Esophagus muscularis mucosa (tissue), 4 donors: ENCODE measurements around the gene EXOC7. TPM values are rescaled to one million over a fixed set of nuclear protein-coding genes. Genes with fewer than 3 reads are reported as not detected.
"Not testable (repeated sequence)": the region's sequence is repeated elsewhere in the genome, so short reads cannot be mapped to it uniquely, and the experiment has no call there.

Experiments used
- DNase-seq: peaks from one replicate; pipeline ENCODE4 v3.0.0-alpha.2; 2017; ENCODE audit errors: extremely low spot score
- H3K27ac ChIP-seq, 4 donors: fragments of 200-600 bp; sonication (generic); replicated peaks in 1 of 4; 1 replicate in 3 of 4; 2 replicates in 1 of 4; pipeline ENCODE4 v1.5.1; 2016 to 2019; ENCODE audit warnings: mild to moderate bottlenecking in 1 of 4
- H3K27me3 ChIP-seq, 4 donors: fragments of 200-600 bp; sonication (generic); one replicate each; pipeline versions ENCODE4 v1.5.1 to v1.6.0; 2016 to 2019
- H3K36me3 ChIP-seq, 4 donors: fragments of 200-600 bp; sonication (generic); one replicate each; pipeline ENCODE4 v1.5.1; 2016 to 2019
- H3K4me1 ChIP-seq, 4 donors: fragments of 200-600 bp; sonication (generic); one replicate each; pipeline ENCODE4 v1.5.1; 2016 to 2019
- H3K4me3 ChIP-seq, 4 donors: fragments of 200-600 bp; sonication (generic); 1 replicate in 2 of 4; 2 replicates in 2 of 4; pipeline ENCODE4 v1.5.1; 2016 to 2019; ENCODE audit warnings: mild to moderate bottlenecking in 4 of 4, moderate library complexity in 1 of 4
- H3K9me3 ChIP-seq, 4 donors: fragments of 200-600 bp; sonication (generic); 1 replicate in 3 of 4; 2 replicates in 1 of 4; pipeline ENCODE4 v1.5.1; 2016 to 2019
- CTCF ChIP-seq, 3 experiments: fragments of 200-600 bp in 2 of 3; fragments of 450-650 bp in 1 of 3; sonication (generic) in 2 of 3; IDR thresholded peaks; one replicate each; pipeline ENCODE4 v1.5.1; 2017 to 2019; ENCODE audit warnings: antibody characterized with exemption in 3 of 3, mild to moderate bottlenecking in 2 of 3, moderate library complexity in 1 of 3
- EP300 ChIP-seq: sonication (generic); formaldehyde crosslinking; IDR thresholded peaks from one replicate; pipeline ENCODE4 v1.6.1; 2017; ENCODE audit warnings: antibody characterized with exemption
- POLR2A ChIP-seq: fragments of 450-650 bp; IDR thresholded peaks from one replicate; pipeline ENCODE4 v1.6.1; 2017; ENCODE audit warnings: antibody characterized with exemption, moderate library complexity, mild to moderate bottlenecking, low read depth
- POLR2AphosphoS5 ChIP-seq, 2 donors: sonication (generic); formaldehyde crosslinking; IDR thresholded peaks; one replicate each; pipeline ENCODE4 v1.6.1; 2017; ENCODE audit warnings: antibody characterized with exemption in 2 of 2
- WGBS: methylation state at CpG from one replicate; pipeline ENCODE4 v1.1.5; 2018; 5-methylcytosine and 5-hydroxymethylcytosine counted together
- intact Hi-C: fragments of 100-400 bp; cut with DNase I; formaldehyde crosslinking; loops from one replicate; pipeline ENCODE4 v1.15.1; 2023
- total RNA-seq, 4 donors: library from RNA; depleted of rRNA; stranded (reverse); fragments of >200 nt; gene quantifications; one replicate each; pipeline versions ENCODE4 v1.1.0 to v1.2.1, GENCODE V29; 2016

The EXOC7 gene
- total RNA-seq, 4 donors from 2014 or later: 65.2 to 94.4 (median 77.1) TPM

- Histone ChIP-seq H3K36me3 (peaks cover 82 to 98% (median 94%) of the 10 kb centered on the region in 4 donors), H3K4me3 (no peak overlapping the region), H3K4me1 (peaks cover 0 to 4% (median 0%) of the 10 kb centered on the region in 4 donors), H3K27me3 (no peaks in the 10 kb centered on the region), H3K9me3 (no peaks in the 10 kb centered on the region), H3K27ac (no peak overlapping the region)
- no peak for DNase-seq
- 87% methylated on average over 15 of the region's 15 CpGs for WGBS
- TF ChIP-seq EP300 (no peak), POLR2AphosphoS5 (IDR thresholded peaks at IDR 0.05) (no peak), CTCF (IDR thresholded peaks at IDR 0.05) (no peak)
- intact Hi-C loops: no loop called here
These were observed 39.6 kb downstream of the EXOC7 start for GRCh38 chr17:76063875-76064546.

GRCh38 chr17:76058264-76058663, 45.3 kb downstream of the EXOC7 start:
- H3K27ac ChIP-seq, H3K9me3 ChIP-seq, intact Hi-C loops, DNase-seq, H3K27me3 ChIP-seq, H3K4me1 ChIP-seq, H3K4me3 ChIP-seq: not testable (repeated sequence)
- 96% methylated on average over 6 of the region's 6 CpGs for WGBS
- peaks cover 70 to 99% (median 95%) of the 10 kb centered on the region in 4 donors for H3K36me3 ChIP-seq

GRCh38 chr17:76056882-76057281, 46.7 kb downstream of the EXOC7 start:
- H3K27me3 ChIP-seq: no peaks in the 10 kb centered on the region
- intact Hi-C loops: no loop called here
- H3K9me3 ChIP-seq: no peaks in the 10 kb centered on the region
- H3K4me1 ChIP-seq: no peaks in the 10 kb centered on the region
- 96% methylated on average over 3 of the region's 3 CpGs for WGBS
- DNase-seq: no peak
- TF ChIP-seq POLR2A (no peak), POLR2AphosphoS5 (IDR thresholded peaks at IDR 0.05) (no peak), CTCF (IDR thresholded peaks at IDR 0.05) (no peak), EP300 (no peak)
- H3K36me3 ChIP-seq: peaks cover 70 to 100% (median 92%) of the 10 kb centered on the region in 4 donors
- no peak overlapping the region for H3K27ac ChIP-seq
- H3K4me3 ChIP-seq: no peak overlapping the region

GRCh38 chr17:76054112-76054476, 49.5 kb downstream of the EXOC7 start:
- H3K36me3 ChIP-seq: peaks cover 64 to 100% (median 89%) of the 10 kb centered on the region in 4 donors
- no peak overlapping the region for H3K27ac ChIP-seq
- H3K9me3 ChIP-seq: no peaks in the 10 kb centered on the region
- no peak overlapping the region for H3K4me3 ChIP-seq
- WGBS: 96% methylated on average over 4 of the region's 4 CpGs
- H3K4me1 ChIP-seq: no peaks in the 10 kb centered on the region
- no peak for TF ChIP-seq EP300
- TF ChIP-seq CTCF (IDR thresholded peaks at IDR 0.05): no peak
- TF ChIP-seq POLR2A: no peak
- TF ChIP-seq POLR2AphosphoS5 (IDR thresholded peaks at IDR 0.05): no peak
- no peak for DNase-seq
- intact Hi-C loops: no loop called here
- H3K27me3 ChIP-seq: no peaks in the 10 kb centered on the region

- Histone ChIP-seq H3K4me1 (no peaks in the 10 kb centered on the region), H3K27ac (no peak overlapping the region), H3K27me3 (no peaks in the 10 kb centered on the region), H3K9me3 (no peaks in the 10 kb centered on the region), H3K4me3 (no peak overlapping the region), H3K36me3 (peaks cover 63 to 100% (median 89%) of the 10 kb centered on the region in 4 donors)
- DNase-seq: no peak
- intact Hi-C loops: no loop called here
- TF ChIP-seq POLR2AphosphoS5 (IDR thresholded peaks at IDR 0.05): no peak
- TF ChIP-seq CTCF (IDR thresholded peaks at IDR 0.05): no peak
- WGBS: 82% methylated on average over 17 of the region's 17 CpGs
These were observed 50.1 kb downstream of the EXOC7 start for GRCh38 chr17:76053246-76054111.
